GM18498 (cell line): Measurements from ENCODE around the gene DYNC2H1.

Source experiments
- ATAC-seq: cut with Tn5 transposase; IDR thresholded peaks from one replicate; pipeline ENCODE4 v1.9.1; 2021; ENCODE audit warnings: mild to moderate bottlenecking, moderate library complexity; ENCODE audit not compliant: unreplicated experiment

DYNC2H1 gene

DNA sequence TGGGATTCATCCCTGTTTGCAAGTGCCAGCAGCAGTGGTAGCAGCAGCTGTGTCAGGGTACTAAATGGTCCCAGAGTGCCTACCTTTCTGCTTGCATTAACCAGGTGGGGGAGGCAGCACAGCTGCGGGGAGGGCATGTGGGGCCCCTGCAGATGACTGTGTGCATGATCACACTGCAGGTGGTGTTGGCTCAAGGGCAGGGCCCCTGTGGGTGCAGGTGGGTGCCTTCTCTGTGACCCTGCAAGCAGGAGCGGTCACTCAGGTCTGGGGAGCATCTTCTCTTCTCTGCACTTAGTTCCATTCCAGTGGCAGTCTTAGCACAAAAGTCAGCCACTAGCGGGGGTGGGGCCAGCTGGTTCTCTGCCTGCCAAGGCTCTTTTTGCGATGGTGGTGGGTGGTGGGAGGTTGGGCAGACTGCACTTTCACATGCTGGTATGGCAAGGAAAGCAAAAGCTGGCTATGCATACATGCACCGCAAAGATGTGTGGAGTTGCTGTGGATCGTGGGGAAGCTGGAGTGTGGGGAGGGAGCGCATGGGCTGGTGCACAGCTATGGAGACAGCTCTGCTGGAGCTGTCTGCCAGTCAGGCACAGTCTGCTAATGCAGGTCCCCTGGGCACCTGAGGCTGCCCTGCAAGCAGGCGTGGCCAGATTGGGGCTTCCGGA lies 157.1 kb downstream of the DYNC2H1 start:
- no peak for ATAC-seq

DNA sequence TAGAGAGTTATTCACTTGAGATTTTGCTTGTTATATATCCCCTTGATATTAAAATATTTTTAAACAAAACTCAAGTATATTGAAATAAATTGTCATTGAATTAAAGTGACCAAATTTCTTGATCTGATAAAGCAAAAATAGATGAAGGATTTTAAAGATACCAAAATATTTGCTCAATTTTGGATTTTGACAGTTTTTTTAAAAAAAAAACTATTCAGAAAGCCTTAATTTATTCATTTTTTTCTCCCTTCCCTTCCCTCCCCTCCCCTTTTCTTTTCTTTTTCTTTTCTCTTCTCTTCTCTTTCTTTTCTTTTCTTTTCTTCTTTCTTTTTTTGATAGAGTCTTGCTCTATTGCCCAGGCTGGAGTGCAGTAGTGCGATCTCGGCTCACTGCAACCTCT lies 163.7 kb downstream of the DYNC2H1 start:
- ATAC-seq: no peak

DNA sequence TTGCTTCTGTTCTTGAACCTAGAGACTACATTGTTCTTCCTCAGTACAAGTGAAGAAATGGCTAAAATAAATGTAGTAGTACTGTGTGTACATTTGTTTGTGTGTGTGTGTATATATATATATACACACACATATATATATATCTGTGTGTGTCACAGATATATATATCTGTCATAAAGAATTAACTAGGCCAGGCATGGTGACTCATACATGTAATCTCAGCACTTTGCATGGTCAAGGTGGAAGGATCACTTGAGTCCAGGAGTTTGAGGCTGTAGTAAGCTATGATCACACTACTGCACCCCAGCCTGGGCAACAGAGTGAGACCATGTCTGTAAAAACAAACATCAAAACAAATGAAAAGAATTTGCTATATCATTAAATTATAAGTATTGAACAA lies 164.8 kb downstream of the DYNC2H1 start:
- ATAC-seq: no peak

DNA sequence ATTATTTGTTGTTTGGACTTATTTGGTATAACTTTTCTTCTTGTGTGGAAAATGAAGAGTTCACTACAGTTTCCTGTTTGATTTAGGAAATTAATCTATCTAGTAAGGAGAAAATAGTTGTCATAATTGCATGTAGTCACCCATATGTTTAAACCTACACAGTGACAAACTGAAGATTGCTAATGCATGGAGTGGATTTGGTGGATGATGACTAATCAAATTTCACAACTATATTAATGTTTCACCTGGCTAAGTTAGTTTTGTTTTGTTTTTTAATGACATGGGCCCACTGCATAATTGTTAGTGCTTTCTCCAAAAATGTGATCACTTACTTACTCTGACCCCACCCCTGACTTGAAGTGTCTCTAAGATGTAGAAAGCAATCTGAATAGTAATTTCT lies 170.6 kb downstream of the DYNC2H1 start:
- ATAC-seq: no peak

DNA sequence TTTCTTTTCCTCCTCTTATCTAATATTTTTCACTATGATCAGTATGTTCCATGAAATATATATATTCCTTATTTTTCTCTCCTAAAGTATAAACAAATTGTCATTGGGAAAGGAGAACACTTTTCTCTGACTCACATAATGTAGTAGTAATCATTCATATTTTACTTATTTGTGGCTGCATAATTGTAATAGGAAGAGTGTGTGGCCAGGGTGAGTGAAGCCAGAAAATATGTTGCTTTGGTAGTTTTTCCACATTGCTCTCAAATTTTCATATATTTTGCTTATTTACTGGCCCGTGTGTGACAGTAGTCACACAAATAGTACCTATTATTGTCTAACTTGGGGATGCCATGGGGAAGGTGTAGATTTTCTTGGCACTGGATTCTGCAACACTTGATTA lies 172.1 kb downstream of the DYNC2H1 start:
- no peak for ATAC-seq

DNA sequence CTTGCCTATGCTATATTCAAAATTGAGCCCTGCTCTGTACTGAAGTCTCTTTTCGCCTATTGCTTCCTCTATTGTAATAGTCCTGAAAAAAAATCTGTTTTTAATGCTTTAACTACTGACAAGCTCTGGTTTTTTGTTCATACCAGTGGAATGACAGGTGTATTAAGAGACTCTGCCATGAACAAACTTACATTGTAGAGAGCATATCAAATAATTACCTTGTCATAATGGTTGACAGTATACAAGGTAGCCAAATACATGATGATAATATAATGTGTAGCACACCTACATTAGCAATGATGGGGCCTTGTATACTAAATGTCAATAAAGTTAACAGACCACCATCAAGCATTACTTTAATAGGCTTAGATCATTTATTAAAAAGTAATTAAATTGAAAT lies 175.0 kb downstream of the DYNC2H1 start:
- ATAC-seq: no peak

DNA sequence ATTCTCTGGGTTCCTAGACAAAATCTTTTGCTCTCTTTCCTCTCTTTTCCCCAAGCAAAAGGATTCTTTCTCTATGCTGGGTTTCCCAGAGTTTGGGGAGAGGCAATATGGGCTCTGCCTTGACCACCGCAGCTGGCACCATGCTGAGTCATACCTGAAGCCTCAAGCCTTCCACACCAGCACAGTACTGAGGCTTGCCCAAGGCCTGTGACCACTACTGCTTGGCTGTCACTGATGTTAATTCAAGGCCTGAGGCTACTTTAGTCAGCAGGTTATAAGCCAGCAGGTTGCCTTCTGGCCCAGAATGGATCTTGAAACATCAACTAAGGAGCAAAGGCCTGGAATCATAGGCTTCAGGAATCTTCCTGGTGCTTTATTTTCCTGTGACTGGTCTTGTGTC lies 185.3 kb downstream of the DYNC2H1 start:
- ATAC-seq: no peak

DNA sequence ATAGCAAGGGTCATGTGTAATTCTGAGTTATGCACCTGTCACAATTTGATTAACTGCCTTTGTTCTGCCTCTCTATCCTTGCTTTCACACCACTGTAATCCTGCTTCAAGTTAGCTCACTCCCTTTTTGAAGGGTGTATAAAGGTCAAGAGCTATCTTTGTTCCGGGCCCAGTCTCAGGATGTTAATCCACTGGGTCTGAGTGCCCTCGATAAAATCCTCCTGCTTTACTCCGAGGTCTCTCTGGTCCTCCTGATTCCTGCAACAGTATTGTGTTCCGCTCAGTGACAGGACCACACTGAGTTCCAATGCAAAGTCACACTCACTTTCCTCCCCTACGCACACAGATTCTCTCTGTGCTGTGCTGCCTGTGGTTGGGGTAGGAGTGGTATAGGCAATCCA lies 186.5 kb downstream of the DYNC2H1 start:
- ATAC-seq: no peak

DNA sequence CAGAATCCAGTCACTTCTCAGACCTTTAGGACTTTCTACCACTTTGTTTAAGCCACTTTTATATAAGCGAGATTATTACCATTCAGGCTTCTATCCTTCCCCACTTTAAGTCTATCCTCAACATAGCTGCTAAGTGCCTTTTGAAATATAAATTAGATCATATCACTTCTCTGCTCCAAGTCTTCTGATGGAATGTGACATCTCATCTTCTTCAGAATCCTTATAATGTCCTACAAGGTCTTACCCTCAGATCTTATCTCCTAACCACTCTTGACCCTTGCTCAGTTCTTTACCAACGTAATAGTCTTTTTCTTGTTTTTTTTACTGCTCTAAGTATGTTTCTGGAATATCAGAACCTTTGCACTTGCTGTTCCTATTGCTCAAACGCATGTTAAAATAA lies 188.7 kb downstream of the DYNC2H1 start:
- no peak for ATAC-seq

DNA sequence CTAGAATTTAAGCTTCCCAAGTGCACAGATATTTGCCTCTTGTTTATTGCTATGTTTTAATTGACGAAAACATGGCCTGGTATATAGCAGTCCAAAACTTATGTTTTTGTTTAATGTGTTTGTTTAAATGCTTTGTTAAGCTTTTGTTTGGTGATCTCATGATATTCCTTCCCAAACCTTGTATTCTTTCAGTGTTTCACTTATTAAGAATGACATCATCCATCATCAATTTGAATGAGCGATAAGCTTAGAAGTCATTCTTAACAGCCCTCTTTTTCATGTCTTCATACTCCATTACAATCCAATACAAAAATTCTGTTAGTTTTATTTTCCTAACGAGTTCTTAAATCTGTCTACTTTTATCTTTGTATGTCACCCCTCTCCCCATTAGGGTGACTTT lies 206.0 kb downstream of the DYNC2H1 start:
- ATAC-seq: no peak

DNA sequence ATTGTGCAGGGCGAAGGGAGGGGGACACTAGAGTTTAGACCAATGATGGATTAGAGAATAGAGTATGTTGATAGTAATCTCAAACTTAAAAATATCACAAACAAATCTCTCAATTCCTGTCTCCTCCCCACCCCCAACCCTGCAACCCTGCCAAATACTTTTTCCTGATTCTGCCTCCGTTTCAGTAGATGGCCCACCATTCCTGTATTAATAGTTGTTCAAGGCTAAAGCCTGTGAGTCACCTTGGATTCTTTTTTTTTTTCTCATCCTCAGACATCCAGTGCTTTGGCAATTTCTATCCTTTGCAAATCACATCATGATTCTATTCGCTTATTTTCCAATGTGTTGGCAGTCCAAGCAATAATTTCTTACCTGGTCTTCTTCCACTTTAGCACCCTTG lies 207.9 kb downstream of the DYNC2H1 start:
- ATAC-seq: no peak

DNA sequence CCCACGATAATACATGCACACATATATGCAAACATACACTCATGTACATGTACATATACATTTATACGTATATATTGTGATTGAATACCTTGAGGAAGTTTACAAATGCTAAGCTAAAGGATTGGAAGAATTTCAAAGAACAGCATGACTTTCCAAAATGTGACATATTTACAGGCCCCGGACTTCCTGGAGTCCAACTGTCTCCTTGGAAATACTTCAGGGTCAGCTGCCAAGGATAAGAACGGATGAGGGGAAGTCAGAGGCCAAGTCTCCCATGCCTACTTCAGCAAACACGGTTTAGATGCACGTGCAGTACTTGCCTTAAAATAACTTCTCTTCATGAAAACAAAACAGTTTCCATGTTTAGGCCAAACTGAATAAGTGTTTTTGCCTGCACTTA lies 213.6 kb downstream of the DYNC2H1 start:
- no peak for ATAC-seq

DNA sequence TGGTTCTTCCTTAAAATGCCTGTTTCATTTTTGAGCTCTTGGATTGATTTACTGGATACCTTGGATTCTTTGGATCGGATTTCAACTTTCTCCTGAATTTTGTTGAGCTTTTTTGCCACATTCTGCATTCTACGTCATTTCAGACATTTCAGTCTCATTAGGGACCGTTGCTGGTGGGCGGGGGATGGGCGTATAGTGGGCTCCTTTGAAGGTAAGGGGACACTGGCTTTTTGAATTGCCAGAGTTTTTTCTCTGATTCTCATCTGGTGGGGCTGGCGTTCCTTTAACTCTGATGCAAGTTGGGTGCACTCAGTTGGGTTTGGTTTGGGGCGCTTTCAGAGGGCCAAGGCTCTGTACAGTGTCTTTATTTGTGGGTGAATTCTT lies 216.5 kb downstream of the DYNC2H1 start:
- ATAC-seq: peak; percentile 17

DNA sequence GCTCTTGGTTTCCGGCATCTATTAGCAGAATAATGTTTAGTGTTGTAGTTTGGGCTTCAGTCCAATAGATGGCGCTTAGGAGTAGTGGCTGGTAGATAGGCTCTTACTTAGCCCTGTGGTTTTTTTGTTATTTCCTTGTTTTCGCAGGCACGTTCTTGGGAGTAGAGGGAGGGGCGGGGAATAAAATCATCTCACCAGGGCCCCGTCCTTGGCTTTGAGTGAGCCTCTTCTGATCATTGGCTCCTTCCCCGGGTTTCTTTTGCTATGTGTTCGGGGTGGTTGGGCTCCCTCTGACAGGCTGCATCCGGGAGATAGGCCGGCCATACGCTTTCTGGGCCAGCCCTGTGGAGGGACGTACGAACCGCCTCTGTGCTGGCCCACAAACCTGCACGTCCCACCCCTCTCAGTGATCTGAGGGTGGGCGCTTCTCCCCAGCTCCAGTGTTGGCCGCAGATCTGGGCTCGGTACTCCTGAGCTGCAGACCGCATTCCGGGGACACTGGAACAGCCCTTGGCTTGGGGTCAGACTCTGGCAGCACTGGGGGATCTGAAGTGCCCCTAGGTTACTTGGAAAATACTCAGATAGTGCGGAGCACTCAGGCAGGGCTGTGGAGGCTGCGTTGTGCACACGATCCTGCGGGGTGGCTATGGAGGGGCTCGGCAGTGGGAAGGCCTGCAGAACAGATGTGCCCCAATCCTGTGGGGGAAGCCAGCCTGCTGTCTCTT lies 217.0 kb downstream of the DYNC2H1 start:
- ATAC-seq: peak; percentile 91

DNA sequence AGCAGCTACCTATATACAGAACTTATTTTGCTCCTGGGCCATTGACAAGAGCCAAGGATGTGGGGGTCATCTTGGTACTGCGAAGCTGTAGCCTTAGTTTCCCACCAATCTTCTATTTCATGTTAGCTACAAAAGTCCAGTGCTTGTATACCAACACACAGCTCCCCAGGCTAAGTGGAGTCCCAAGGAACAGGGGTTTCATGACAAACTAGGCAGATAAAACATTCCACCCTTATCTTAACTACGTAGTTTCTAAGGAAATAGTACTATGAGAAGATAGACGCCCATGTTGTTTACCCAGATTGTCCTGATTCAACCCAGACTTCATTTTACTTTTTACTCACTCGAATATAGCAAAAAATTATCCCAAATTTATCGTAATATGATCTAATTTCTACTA lies 218.5 kb downstream of the DYNC2H1 start:
- ATAC-seq: no peak

DNA sequence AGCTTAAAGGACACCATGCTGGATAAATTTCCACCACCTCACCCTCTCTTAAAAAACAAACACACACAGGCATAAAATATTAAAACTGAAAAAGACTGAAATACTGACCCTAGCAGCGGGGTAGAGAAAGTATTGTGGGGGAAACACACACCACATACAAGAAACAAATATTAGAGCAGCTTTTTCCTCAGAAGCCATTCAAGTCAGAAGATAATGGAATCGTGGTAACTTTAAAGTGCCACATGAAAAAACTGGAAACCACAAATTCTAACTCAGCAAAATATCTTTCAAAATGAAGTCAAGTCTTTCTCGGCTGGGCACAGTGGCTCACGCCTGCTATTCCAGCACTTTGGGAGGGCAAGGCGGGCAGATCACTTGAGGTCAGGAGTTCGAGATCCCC lies 223.2 kb downstream of the DYNC2H1 start:
- ATAC-seq: no peak

DNA sequence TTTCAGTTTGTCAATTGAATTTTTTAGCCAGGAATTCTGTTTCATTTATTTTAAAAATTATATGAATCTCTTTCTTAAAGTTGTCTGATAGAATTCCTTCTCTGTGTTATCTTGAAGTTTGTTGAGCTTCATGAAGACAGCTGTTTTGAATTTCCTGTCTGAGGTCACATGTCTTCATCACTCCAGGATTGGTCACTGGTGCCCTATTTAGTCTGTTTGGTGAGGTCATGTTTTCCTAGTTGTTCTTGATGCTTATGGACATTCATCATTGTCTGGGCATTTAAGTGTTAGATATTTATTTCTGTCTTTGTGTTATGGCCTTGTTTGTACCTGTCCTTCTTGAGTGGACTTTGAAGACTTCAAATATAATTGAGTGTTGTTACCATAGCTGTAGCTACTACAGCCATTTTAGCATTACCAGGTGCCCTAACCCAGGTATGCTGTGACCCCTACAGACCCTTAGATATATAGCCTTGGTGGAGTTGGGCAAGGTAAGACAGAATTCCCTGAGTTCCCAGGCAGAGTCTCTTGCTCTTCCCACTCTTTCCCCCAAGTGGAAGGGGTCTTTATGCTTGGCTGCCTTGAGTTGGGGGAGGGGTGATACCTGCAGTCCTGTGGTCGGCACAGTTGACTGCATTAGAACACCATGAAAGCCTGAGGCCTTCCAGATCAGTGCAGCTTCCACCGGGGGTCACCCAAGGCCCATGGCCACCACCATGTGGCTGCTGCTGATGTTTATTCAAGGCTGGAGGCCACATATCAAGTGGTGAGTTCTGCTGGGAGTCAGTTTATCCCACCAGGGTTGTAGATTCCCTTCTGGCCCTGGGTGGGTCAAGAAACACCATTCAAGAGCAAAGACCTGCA lies 229.6 kb downstream of the DYNC2H1 start:
- ATAC-seq: no peak

DNA sequence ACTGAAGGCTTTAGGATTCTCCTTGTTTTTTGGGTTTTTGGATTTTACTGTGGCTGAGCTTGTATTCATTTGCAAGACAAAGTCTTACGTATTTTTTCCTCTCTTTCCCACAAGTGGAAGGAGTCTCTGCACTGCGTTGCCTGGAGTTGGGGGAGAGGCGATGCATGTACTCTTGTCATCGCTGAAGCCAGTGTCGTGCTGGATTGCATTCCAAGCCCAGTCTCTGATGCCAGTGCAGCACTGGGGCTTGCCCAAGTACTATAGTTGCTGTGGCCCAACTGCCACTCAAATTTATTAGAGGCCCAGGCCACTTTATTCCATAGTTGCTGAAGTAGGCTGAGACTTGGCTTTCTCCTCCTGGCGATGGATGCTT lies 230.2 kb downstream of the DYNC2H1 start:
- no peak for ATAC-seq

DNA sequence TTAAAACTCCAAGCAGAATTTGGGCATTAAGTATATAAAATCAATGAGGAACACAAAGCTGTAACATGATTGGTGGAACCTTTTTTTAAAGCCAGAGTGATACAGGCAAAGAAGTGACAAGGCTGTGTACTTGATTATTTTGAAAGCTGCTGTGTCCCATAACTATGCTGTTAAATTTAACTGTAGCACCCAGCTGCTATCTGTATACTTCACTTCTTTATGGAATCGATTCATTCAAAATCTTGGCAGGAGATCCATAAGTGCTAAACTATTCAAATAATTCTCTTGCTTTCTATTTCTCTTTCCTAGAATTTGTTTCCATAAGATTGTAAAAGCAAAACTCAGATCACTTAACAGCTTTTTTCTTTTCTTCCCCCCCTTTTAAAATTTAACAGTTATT lies 231.7 kb downstream of the DYNC2H1 start:
- no peak for ATAC-seq

DNA sequence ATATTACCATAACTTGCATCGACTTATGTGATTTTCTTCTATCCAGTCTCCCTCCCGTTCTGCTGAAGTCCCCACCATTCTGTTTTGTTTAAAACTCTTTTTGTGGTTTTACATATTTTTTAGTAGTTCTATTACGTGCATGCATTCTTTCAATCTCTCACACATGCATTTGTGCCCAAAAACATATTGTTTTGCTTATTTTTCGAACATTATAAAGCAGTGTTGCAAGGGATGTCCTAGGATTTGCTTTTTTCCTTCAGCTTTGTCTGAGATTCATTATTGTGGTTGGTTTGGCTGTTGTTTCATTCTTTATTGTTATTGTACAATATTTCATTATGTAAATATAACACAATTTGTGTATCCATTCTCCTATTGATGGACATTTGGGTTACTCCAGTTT lies 235.7 kb downstream of the DYNC2H1 start:
- ATAC-seq: no peak

DNA sequence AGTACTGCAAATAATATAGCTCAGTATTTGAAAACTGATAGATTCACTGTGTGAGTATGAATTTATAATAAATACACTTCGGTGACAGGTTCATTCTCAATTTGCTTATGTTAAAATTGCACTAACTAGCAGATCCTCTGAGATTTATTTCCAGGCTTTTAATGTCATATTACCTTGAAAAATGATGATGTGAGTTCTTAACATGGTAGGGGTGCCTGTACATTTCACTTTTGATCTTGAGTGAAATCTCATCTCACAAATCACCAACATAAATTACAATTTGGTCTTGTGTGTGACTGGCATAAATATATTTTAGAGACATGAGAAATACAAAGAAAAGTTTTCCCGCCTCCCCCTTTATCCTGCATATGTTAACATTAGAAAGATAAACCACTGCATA lies 240.4 kb downstream of the DYNC2H1 start:
- no peak for ATAC-seq

DNA sequence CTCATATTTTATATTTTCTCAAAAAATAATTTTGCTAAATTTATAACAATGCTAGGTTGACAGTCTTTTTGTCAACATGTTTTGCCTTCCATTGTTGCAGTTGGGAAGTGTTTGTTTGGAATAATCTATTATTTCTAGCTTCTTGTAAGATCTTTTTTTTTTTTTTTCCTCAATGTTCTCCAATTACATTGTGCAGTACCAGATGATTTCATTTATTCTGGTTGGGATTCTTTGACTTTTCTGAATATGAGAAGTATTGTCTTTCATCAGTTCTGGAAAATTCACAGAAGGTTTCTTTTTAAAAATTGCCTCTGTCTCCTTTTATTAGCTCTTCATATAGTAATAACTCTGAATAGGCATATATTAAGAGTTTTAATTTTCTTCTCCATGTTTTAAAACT lies 245.4 kb downstream of the DYNC2H1 start:
- no peak for ATAC-seq
